ENCODE results near the gene ST8SIA2.

The ST8SIA2 gene

GRCh38 chr15:92399271-92399950, 5.7 kb downstream of the ST8SIA2 start:
- DNase-seq (ENCODE audit: low read depth in 2 of 2): no peak

DNA sequence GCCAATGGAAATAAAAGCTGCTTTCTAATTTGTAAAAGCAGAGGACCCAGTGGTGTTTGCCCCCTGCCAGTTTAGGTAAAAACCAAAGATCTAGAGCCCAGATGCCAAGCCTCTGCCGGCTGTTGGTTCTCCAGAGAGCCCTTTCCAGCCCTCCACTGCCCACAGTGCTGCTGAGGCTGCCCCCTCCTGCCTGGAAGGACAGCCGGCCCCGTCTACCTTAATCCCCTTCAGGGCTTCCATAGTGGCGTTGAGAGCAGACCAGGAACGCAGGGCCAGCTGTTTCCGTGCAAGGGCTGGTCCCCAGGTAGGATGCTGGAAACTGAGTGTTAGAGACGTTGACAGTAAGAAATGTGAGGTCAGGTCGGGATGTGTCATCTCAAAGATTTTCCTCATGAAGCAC, 6.9 kb downstream of the ST8SIA2 start:
- DNase-seq (ENCODE audit: low read depth in 2 of 2): no peak

DNA sequence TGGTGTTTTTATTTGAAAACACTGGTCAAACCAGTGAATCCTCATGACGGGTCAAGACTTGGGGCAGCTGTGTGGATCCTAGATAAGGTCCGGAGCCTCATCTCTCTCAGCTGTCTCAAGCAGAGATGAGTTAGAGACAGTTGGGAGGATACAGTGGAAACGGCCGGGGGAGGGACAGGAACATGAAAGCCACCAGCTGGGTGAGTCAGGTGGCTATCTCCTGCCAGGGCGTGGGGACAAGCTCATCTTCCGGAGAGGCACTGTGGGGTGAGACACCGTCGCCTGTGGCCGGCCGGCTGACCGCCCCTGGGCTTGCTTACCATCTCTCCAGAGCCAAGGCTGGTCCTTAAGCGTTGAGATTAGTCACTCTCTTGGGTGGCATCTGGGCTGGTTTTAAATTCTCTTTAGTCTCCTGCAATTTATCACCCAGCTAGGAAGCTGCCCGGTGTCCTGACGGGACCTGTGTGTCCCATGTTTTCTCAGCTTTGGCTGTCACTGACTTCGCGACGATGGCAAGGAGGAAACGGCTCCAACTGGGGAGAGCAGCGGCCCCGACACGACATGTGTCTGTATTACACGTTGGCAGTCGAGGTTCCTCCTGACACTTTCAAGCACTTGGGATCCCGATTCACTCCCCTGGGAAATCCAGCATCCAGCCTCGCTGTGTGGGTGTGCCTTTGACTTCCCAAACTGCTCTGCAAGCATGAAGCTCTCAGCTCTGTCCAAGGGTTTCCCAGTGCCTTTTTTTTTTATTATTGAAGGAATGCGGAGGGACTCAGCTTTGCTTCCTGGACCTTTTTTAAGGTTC, 7.5 kb downstream of the ST8SIA2 start:
- no peak for DNase-seq (ENCODE audit: low read depth in 2 of 2)

- no peak for DNase-seq (ENCODE audit: low read depth in 2 of 2)
Observed at GRCh38 chr15:92402751-92403150, 9.1 kb downstream of the ST8SIA2 start.

GRCh38 chr15:92405942-92406341, 12.3 kb downstream of the ST8SIA2 start:
- no peak for DNase-seq (ENCODE audit: low read depth in 2 of 2)

GRCh38 chr15:92407321-92407720, 13.6 kb downstream of the ST8SIA2 start:
- DNase-seq (ENCODE audit: low read depth in 2 of 2): no peak

DNA sequence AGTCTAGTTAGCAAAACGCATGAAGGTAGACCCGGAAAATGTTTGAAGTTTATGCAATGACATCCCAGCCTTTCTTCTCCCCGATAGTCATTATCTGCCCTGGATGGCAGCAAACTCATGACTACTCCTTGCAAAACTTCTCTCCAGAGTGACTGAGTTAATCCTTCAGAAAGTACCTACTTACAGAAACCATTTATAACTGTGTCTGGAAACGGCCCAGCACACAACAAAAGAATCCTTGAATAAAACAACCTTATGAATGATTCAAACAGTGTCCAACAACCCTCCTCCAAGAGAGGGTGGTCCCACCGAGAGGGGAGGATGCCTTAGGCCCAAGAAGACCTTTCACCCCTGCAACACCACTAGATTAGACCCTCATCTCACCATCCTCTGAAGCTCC, 14.2 kb downstream of the ST8SIA2 start:
- no peak for DNase-seq (ENCODE audit: low read depth in 2 of 2)

DNA sequence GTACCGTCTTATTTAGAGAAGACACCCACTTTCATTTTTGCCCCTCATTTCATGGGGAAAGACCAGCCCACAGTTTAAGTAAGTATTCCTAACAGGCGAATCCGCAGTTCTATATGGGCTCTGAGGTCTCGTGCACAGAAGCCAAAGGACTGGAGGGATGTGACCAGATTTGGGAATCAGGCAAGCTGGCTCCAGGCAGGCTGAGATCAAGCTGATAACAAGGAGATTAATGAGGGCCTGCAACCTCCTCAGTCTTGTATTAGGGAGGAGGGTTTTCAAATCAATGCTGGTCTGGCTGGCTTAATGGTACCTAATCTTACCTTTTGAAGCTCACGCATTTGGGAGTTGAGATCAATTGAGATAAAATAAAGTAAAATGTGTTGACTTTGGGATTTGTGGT, 15.3 kb downstream of the ST8SIA2 start:
- DNase-seq (ENCODE audit: low read depth in 2 of 2): no peak

DNA sequence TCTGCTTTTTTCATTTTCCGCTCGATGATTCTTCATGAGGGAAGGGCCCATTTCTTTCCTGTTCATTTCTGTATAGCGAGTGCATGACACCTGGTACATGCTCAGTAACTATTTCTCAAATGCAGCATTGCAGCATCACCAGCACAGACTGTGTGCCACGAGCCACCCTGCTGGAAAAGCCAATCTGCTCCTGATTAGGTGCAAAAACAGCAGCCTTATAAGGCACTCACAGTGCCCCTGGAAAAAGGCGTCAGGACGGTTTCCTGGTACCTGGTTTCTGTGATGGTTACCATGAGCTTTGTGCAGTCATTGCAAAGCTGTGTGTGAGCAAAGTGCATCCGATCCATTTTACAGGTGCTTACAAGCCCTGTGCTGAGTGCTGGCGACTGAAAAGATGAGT, 15.8 kb downstream of the ST8SIA2 start:
- no peak for DNase-seq (ENCODE audit: low read depth in 2 of 2)

DNA sequence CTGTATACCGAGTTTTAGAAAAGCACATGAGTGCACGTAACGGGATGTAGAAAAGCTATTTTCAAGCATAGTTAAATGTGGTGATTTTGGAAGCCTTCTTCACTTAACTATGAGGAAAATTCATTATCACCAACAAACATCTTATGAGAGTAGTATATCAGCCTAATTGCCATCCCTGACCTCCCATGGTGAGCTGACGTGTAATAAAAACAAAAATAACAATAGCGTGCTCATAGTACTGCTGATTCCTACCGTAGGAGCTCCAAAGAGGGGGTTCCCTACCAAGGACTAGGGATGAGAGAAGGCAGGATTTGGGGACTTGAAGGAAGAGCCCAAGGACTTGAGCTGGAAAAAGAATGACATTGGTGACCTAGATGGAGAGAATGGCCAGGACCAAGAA, 16.9 kb downstream of the ST8SIA2 start:
- no peak for DNase-seq (ENCODE audit: low read depth in 2 of 2)

DNA sequence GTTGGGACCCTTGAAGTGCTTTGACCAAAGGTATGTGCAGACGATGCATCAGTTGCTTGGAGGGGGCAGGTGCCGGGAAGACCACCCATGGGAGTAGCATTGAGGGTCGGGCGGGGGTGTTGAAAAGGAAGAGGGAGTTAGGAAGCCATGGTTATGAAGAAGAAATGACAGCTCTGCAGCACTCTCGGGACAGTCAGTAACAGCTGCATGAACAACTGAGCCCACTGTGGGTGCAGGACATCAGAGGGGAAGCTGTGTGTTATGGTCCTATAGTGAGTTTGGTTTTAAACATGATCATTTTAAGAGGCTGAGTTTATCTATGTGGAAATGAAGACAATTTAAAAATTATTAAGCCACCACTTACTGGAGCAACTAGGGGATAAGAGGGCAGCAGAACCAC, 17.6 kb downstream of the ST8SIA2 start:
- DNase-seq (ENCODE audit: low read depth in 2 of 2): no peak

GRCh38 chr15:92413510-92413909, 19.8 kb downstream of the ST8SIA2 start:
- DNase-seq (ENCODE audit: low read depth in 2 of 2): no peak

DNA sequence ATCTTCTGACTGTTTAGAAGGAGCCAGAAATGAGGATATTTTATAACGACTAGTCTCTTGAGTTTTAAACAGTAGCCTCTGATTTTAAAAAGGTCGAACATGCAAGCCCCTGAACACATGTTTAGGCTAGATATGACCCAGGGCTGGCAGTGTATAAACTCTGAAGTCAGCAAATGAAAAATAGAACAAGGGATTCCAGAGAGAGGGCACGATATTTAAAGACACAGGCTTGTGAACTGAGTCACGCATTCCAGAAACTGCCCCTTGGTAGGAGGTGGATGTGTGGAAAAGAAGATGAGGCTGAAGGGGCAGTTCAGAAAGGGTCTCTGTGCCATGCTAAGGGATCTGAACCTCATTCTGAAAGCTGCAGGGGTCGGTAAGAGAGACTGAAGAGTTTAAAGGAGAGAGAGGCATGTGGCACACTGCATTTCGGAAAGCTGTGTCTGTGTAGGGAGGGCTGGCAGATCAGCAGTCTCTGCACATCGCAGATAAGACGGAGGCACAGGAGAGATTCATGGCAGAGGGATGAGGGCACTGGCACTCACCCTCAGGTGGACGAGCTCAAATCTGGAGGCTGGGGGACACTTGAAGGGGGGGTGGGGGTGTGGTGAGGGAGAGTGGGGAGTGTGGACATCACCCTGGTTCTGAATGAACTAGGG, 22.1 kb downstream of the ST8SIA2 start:
- no peak for DNase-seq (ENCODE audit: low read depth in 2 of 2)

- no peak for DNase-seq (ENCODE audit: low read depth in 2 of 2)
Observed at GRCh38 chr15:92416557-92416956, 22.9 kb downstream of the ST8SIA2 start.

DNA sequence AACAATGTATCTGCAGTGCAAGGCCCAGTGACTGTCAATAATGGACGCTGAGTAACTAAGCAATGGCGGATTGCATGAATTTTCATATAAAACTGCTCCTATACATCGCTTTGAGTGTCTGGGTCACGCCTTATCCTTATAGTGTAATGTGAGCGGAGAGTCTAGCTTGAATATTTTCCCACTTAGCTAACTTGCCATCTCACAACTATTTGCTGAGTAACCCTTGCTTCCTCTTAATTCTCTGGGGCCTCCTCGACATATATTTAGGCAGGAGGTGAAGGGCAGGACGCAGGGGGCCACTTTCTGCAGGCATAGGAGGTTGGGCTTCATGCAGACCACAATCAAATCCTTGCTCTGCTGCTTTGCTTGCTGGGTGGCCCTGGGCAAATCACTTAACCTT, 24.0 kb downstream of the ST8SIA2 start:
- DNase-seq (ENCODE audit: low read depth in 2 of 2): no peak

DNA sequence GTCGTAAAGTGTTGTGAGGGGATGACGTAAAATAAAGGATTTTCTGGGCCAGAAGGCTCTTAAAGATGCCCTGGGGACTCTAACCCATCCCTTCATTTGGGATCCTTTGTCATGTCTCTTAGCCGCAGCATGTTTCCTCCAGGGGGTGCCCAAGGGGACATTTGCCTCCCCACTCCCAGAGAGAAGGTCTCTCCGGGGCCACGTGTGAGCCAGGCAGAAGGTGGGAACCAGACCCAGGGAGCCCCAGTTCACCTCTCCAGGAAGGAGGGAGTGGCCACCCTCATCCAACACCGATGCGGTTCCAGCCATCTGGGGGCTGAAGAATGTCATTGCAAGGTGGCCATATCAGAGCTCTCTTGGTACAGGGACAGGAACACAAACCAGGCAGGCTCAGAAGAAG, 25.2 kb downstream of the ST8SIA2 start:
- DNase-seq (ENCODE audit: low read depth in 2 of 2): no peak

- DNase-seq (ENCODE audit: low read depth in 2 of 2): no peak
Observed at GRCh38 chr15:92421976-92422375, 28.3 kb downstream of the ST8SIA2 start.

GRCh38 chr15:92425578-92426225, 32.0 kb downstream of the ST8SIA2 start:
- no peak for DNase-seq (ENCODE audit: low read depth in 2 of 2)

- DNase-seq (ENCODE audit: low read depth in 2 of 2): no peak
Observed at GRCh38 chr15:92429378-92430068, 35.8 kb downstream of the ST8SIA2 start.

DNA sequence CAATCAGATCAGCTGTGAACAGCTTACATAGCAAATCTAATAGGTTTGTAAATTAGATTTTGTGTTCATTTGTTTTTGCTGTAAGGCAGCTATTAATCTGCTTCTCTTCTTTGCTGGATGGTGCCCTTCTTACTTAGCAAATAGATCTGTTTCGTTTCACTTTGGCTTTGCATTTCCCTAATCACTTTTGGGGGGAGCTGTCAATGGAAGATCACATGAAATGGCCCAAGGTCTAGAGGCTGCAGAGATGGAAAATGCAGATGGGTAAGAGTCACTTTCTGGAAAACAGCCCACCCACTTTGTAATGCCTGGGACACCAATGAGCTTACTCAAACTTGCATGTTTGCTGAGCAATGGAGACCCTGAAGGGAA, 36.4 kb downstream of the ST8SIA2 start:
- DNase-seq (ENCODE audit: low read depth in 2 of 2): no peak

- no peak for DNase-seq (ENCODE audit: low read depth in 2 of 2)
Observed at GRCh38 chr15:92435145-92435544, 41.5 kb downstream of the ST8SIA2 start.

GRCh38 chr15:92438471-92438870, 44.8 kb downstream of the ST8SIA2 start:
- DNase-seq (ENCODE audit: low read depth in 2 of 2): no peak
